Fibroblast of lung (primary cell): Measurements from ENCODE around the gene RAB1B.
"Not testable (repeated sequence)": the region's sequence is repeated elsewhere in the genome, so short reads cannot be mapped to it uniquely, and the experiment has no call there.

Experiments used
- CTCF ChIP-seq, 2 donors: IDR thresholded peaks in 1 of 2; conservative IDR thresholded peaks in 1 of 2; 1 replicate in 1 of 2; 2 replicates in 1 of 2; pipeline ENCODE4 v1.5.1; 2011 to 2012; ENCODE audit warnings: low read length in 2 of 2, control low read depth in 1 of 2, inconsistent platforms in 1 of 2, low read depth in 1 of 2, mild to moderate bottlenecking in 1 of 2
- EZH2 ChIP-seq: IDR thresholded peaks from 2 replicates; pipeline ENCODE4 v1.5.1; 2012; ENCODE audit warnings: low read length, control low read depth, mild to moderate bottlenecking; ENCODE audit errors: missing control alignments

- not testable (repeated sequence) for TF ChIP-seq CTCF (conservative IDR thresholded peaks at IDR 0.05 in 1 of 2, IDR thresholded peaks at IDR 0.05 in 1 of 2; ENCODE audit: low read depth in 1 of 2, low read length in 2 of 2); EZH2
These were observed 15.4 kb upstream of the RAB1B start for GRCh38 chr11:66253081-66253480.
